HepG2 (cell line): ENCODE results near the gene AKTIP. TPM values are rescaled to one million over a fixed set of nuclear protein-coding genes. Genes with fewer than 3 reads are reported as not detected.
A peak's percentile ranks its signal among the peaks of the same experiment; 100 is the strongest.

Experiments
- AKAP8 ChIP-seq: sonication (generic); formaldehyde crosslinking; IDR thresholded peaks from 2 replicates; pipeline ENCODE4 v1.5.1; 2020; ENCODE audit warnings: mild to moderate bottlenecking, missing genetic modification reagents
- KLF12 ChIP-seq: sonication (generic); formaldehyde crosslinking; IDR thresholded peaks from 2 replicates; pipeline ENCODE4 v1.4.0; 2020; ENCODE audit warnings: missing genetic modification reagents, borderline replicate concordance
- MED1 ChIP-seq: sonication (generic); formaldehyde crosslinking; IDR thresholded peaks from 2 replicates; pipeline ENCODE4 v1.4.0; 2020; ENCODE audit warnings: missing genetic modification reagents
- NFYB ChIP-seq: sonication (generic); formaldehyde crosslinking; IDR thresholded peaks from 2 replicates; pipeline ENCODE4 v1.4.0; 2020; ENCODE audit warnings: missing genetic modification reagents
- PAXIP1 ChIP-seq: sonication (generic); formaldehyde crosslinking; conservative IDR thresholded peaks from 2 replicates; pipeline ENCODE4 v1.4.0; 2020; ENCODE audit warnings: mild to moderate bottlenecking, missing genetic modification reagents, moderate library complexity
- ZFX ChIP-seq: sonication (generic); formaldehyde crosslinking; IDR thresholded peaks from 2 replicates; pipeline ENCODE4 v1.4.0; 2020; ENCODE audit warnings: mild to moderate bottlenecking, low read depth, missing genetic modification reagents, moderate library complexity
- ZKSCAN1 ChIP-seq: fragments of 150-350 bp; IDR thresholded peaks from 2 replicates; pipeline ENCODE4 v1.6.1; 2014; ENCODE audit warnings: low read length
- ZNF260 ChIP-seq: sonication (generic); formaldehyde crosslinking; IDR thresholded peaks from 2 replicates; pipeline ENCODE4 v1.4.0; 2020; ENCODE audit warnings: missing genetic modification reagents, low read depth, mild to moderate bottlenecking, borderline replicate concordance
- ZNF460 ChIP-seq: sonication (generic); formaldehyde crosslinking; IDR thresholded peaks from 2 replicates; pipeline ENCODE4 v1.5.1; 2020; ENCODE audit warnings: missing genetic modification reagents, mild to moderate bottlenecking, borderline replicate concordance
- ZNF589 ChIP-seq: sonication (generic); formaldehyde crosslinking; conservative IDR thresholded peaks from 2 replicates; pipeline ENCODE4 v1.8.0; 2022; ENCODE audit warnings: mild to moderate bottlenecking, moderate library complexity, missing genetic modification reagents
- ZNF598 ChIP-seq: sonication (generic); formaldehyde crosslinking; IDR thresholded peaks from 2 replicates; pipeline ENCODE4 v1.5.1; 2020; ENCODE audit warnings: mild to moderate bottlenecking, missing genetic modification reagents, borderline replicate concordance
- ZNF720 ChIP-seq: sonication (generic); formaldehyde crosslinking; IDR thresholded peaks from 2 replicates; pipeline ENCODE4 v1.4.0; 2020; ENCODE audit warnings: missing genetic modification reagents
- polyA plus RNA-seq, 8 experiments: library from polyadenylated mRNA; depleted of rRNA in 3 of 8; stranded (reverse) in 7 of 8; unstranded in 1 of 8; fragments of >200 nt; fragmentation: Illumina TruSeq in 4 of 8; extraction: Trizol in 4 of 8; gene quantifications; 2 replicates each; pipeline versions ENCODE4 v1.2.1 to v1.2.3, GENCODE V29; 2011 to 2016; ENCODE audit warnings: low read depth in 4 of 8, missing spikeins in 1 of 8, mixed read lengths in 1 of 8; ENCODE audit not compliant: insufficient read depth in 1 of 8
- total RNA-seq, 5 experiments: library from RNA; depleted of rRNA; stranded (reverse); fragments of >200 nt; fragmentation: Illumina TruSeq; extraction: Trizol; gene quantifications; 2 replicates each; pipeline ENCODE4 v1.2.3, GENCODE V29; 2016; ENCODE audit warnings: low read depth in 1 of 5
- TF ChIP-seq, protein P1 (sequence below): sonication (generic); formaldehyde crosslinking; IDR thresholded peaks from 2 replicates; pipeline ENCODE4 v1.4.0; 2020; ENCODE audit warnings: missing genetic modification reagents; ENCODE audit errors: not compliant biosample characterization
- TF ChIP-seq, protein P2 (sequence below): sonication (generic); formaldehyde crosslinking; IDR thresholded peaks from 2 replicates; pipeline ENCODE4 v1.5.0; 2020; ENCODE audit warnings: mild to moderate bottlenecking, low read depth, missing genetic modification reagents, borderline replicate concordance
- TF ChIP-seq, protein P3 (sequence below): sonication (generic); formaldehyde crosslinking; IDR thresholded peaks from 2 replicates; pipeline ENCODE4 v1.4.0; 2020; ENCODE audit warnings: mild to moderate bottlenecking, missing genetic modification reagents
- TF ChIP-seq, protein P4 (sequence below): sonication (generic); formaldehyde crosslinking; IDR thresholded peaks from 2 replicates; pipeline ENCODE4 v1.4.0; 2020; ENCODE audit warnings: missing genetic modification reagents
- TF ChIP-seq, protein P5 (sequence below): sonication (generic); formaldehyde crosslinking; conservative IDR thresholded peaks from 2 replicates; pipeline ENCODE4 v1.8.0; 2022; ENCODE audit warnings: low read depth, missing genetic modification reagents

AKTIP gene
- total and polyA plus RNA-seq, 2 of the 13 experiments (the other 11 are each of a cell fraction or from before 2014, with no cell fraction given) = 28.8 to 49.0 TPM

DNA sequence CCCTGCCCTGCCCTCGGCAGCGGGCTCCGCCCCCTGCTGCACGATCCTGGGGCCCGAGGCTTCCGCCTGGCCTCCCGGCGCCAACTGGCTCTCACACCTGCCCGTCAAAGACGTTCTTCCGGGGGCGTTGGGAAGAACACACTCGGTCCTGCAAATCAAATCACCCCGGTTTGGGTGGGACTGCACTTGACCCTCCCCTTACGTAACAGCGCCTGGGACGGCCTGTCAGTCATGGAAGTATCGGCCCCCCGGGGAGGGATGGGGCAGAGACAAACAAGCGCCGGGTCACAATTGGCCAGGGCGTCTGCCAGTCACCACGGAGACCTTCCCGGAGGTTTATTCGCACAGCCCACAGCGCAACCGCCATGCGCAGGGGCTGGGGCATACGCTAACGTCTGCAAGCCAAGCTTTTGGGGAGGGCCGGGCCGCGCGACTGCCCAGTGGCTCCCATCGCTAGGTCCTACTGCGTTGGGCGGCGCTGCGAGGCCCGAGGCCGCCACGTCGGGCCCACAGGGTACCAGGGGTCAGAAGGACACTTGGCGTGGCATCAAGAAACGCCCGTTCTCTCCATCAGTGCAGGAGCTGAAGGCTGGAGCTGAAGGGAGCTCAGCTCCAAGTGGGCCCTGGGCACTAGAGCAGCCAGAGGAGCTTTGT, 388 bp upstream of the AKTIP start (continued):
- peak; percentile 96 for TF ChIP-seq ZFX
- TF ChIP-seq, protein P1, sequence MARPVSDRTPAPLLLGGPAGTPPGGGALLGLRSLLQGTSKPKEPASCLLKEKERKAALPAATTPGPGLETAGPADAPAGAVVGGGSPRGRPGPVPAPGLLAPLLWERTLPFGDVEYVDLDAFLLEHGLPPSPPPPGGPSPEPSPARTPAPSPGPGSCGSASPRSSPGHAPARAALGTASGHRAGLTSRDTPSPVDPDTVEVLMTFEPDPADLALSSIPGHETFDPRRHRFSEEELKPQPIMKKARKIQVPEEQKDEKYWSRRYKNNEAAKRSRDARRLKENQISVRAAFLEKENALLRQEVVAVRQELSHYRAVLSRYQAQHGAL (CRISPR knock-in tag) = peak; percentile 69
- TF ChIP-seq KLF12 (CRISPR knock-in tag) = peak; percentile 90
- TF ChIP-seq, protein P2, sequence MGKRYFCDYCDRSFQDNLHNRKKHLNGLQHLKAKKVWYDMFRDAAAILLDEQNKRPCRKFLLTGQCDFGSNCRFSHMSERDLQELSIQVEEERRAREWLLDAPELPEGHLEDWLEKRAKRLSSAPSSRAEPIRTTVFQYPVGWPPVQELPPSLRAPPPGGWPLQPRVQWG = no peak
- TF ChIP-seq, protein P3, sequence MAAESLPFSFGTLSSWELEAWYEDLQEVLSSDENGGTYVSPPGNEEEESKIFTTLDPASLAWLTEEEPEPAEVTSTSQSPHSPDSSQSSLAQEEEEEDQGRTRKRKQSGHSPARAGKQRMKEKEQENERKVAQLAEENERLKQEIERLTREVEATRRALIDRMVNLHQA (CRISPR knock-in tag) = no peak
- peak; percentile 60 for TF ChIP-seq PAXIP1 (CRISPR knock-in tag)
- TF ChIP-seq, protein P4, sequence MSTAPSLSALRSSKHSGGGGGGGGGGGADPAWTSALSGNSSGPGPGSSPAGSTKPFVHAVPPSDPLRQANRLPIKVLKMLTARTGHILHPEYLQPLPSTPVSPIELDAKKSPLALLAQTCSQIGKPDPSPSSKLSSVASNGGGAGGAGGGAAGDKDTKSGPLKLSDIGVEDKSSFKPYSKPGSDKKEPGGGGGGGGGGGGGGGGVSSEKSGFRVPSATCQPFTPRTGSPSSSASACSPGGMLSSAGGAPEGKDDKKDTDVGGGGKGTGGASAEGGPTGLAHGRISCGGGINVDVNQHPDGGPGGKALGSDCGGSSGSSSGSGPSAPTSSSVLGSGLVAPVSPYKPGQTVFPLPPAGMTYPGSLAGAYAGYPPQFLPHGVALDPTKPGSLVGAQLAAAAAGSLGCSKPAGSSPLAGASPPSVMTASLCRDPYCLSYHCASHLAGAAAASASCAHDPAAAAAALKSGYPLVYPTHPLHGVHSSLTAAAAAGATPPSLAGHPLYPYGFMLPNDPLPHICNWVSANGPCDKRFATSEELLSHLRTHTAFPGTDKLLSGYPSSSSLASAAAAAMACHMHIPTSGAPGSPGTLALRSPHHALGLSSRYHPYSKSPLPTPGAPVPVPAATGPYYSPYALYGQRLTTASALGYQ (CRISPR knock-in tag) = peak; percentile 81; the same call in 1 of the 2 replicates
- no peak for TF ChIP-seq ZNF720 (CRISPR knock-in tag)
- TF ChIP-seq NFYB (CRISPR knock-in tag) = peak; percentile 95
- TF ChIP-seq ZNF460 = no peak
- TF ChIP-seq, protein P5, sequence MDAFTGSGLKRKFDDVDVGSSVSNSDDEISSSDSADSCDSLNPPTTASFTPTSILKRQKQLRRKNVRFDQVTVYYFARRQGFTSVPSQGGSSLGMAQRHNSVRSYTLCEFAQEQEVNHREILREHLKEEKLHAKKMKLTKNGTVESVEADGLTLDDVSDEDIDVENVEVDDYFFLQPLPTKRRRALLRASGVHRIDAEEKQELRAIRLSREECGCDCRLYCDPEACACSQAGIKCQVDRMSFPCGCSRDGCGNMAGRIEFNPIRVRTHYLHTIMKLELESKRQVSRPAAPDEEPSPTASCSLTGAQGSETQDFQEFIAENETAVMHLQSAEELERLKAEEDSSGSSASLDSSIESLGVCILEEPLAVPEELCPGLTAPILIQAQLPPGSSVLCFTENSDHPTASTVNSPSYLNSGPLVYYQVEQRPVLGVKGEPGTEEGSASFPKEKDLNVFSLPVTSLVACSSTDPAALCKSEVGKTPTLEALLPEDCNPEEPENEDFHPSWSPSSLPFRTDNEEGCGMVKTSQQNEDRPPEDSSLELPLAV = no peak
- peak; percentile 98 for TF ChIP-seq ZNF598 (CRISPR knock-in tag)
- TF ChIP-seq ZKSCAN1 = peak; percentile 37; the same call in 1 of the 2 replicates
- peak; percentile 82 for TF ChIP-seq MED1 (CRISPR knock-in tag)
- TF ChIP-seq ZNF260 (CRISPR knock-in tag) = no peak
- TF ChIP-seq AKAP8 (CRISPR knock-in tag) = no peak
- TF ChIP-seq ZNF589 (CRISPR knock-in tag) = 0 out of 2 replicates have a peak, but pooled peaks have one; percentile 78
